Stimulated activated CD8-positive, alpha-beta memory T cell treated with anti-CD3 and anti-CD28 coated beads, Interleukin-4, amount 100 ng/mL, for 24 hours (primary cell): Measurements from ENCODE around the gene TOM1.

Source experiments
- DNase-seq: peaks from one replicate; pipeline ENCODE4 v3.0.0-alpha.2; 2020; ENCODE audit warnings: low read depth

The TOM1 gene

DNA sequence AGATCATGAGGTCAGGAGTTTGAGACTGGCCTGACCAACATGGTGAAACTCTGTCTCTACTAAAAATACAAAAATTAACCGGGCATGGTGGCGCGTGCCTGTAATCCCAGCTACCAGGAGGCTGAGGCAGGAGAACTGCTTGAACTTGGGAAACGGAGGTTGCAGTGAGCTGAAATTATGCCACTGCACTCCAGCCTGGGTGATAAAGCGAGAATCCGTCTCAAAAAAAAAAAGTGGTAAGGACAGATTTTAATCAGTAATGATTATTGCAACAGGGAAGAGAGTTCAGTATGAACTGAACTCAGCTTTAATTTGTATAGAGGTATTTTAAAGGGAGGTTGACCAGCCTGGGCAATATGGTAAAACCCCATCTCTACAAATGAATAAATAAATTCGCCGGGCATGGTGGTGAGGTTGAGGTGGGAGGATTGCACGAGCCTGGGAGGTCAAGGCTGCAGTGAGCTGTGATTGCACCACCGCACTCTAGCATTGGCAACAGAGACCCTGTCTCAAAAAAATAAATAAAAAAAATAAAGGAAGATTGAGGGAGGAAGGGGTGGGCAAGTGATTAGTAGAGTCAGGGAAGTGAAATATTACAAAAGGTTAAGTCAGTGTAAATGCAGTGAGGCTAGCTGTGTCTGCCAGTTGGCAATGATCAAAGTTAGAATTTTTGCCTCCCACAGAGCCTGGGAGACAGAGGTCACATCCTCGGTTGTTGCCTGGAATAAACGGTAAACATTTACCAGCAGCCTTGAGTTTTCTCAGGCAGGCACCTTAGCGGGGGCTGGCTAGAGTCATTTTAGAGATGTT, 97.6 kb downstream of the TOM1 start:
- DNase-seq = no peak
